Duodenal mucosa (tissue), 2 donors: ENCODE data around the gene DOCK3.

ENCODE experiments used
- H3K27ac ChIP-seq: one replicate; pipeline ENCODE4 v1.7.0; 2013; ENCODE audit warnings: low read depth, low read length
- H3K27me3 ChIP-seq, 2 donors: one replicate each; pipeline ENCODE4 v1.7.0; 2013; ENCODE audit warnings: low read length in 2 of 2, control low read depth in 1 of 2; ENCODE audit not compliant: insufficient read depth in 2 of 2, control insufficient read depth in 1 of 2
- H3K36me3 ChIP-seq, 2 donors: one replicate each; pipeline ENCODE4 v1.7.0; 2013; ENCODE audit warnings: low read length in 2 of 2, control low read depth in 1 of 2; ENCODE audit not compliant: insufficient read depth in 2 of 2, control insufficient read depth in 1 of 2
- H3K4me1 ChIP-seq, 2 donors: one replicate each; pipeline ENCODE4 v1.7.0; 2013; ENCODE audit warnings: low read length in 2 of 2, control low read depth in 1 of 2; ENCODE audit not compliant: insufficient read depth in 2 of 2, control insufficient read depth in 1 of 2
- H3K4me3 ChIP-seq, 2 donors: one replicate each; pipeline ENCODE4 v1.7.0; 2013; ENCODE audit warnings: low read length in 2 of 2, low read depth in 1 of 2
- H3K9ac ChIP-seq, 2 donors: one replicate each; pipeline ENCODE4 v1.7.0; 2013; ENCODE audit warnings: low read length in 2 of 2, low read depth in 1 of 2
- H3K9me3 ChIP-seq, 2 donors: one replicate each; pipeline ENCODE4 v1.7.0; 2013; ENCODE audit warnings: low read length in 2 of 2, control low read depth in 1 of 2; ENCODE audit not compliant: control insufficient read depth in 1 of 2

DOCK3 gene

DNA sequence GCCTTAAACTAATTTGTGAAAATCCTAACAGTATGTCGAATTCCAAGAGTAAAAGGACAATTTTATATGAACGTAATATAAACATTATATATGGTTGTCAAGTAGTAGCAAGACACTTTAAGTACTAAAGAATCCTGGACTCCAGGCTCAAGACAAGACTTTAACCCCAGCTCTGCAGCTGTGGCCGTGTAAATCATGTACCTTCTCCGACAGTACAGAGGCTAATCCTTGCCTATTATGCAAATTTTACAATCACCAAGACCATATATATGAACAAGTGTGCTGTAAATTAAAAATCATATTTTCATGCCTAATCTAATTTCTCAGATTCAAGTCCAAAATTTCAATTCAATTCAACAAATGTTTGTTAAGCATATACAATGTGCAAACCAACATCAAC lies 752.2 kb downstream of the DOCK3 start:
- H3K9me3 ChIP-seq, result no peaks in the 10 kb centered on the region
- no peak overlapping the region for H3K27ac ChIP-seq
- H3K27me3 ChIP-seq, result no peaks in the 10 kb centered on the region
- H3K4me3 ChIP-seq, result no peak overlapping the region
- H3K36me3 ChIP-seq, result peaks cover 13 to 42% of the 10 kb centered on the region in 2 donors
- no peaks in the 10 kb centered on the region for H3K4me1 ChIP-seq
- H3K9ac ChIP-seq, result no peak overlapping the region

DNA sequence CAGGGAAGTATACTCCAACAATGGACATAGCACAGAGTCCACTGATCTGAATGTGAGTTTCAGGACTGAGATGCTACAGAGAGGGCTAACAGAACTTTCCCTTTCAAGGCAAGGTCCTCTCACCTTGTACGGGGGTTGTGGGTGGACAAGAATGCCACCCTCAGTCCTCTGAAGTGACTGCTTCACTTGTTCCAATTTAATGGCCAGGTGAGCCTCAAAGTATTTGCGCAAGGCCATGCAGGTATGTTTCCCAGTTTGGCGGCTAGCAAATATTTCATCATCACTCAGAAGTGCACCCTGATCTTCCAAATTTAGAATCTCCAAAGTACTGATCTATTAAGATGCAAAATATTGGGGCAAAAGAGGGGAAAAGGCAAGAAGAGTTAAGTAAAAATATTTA lies 754.4 kb downstream of the DOCK3 start:
- H3K9me3 ChIP-seq, result no peaks in the 10 kb centered on the region
- no peak overlapping the region for H3K9ac ChIP-seq
- H3K27me3 ChIP-seq, result no peaks in the 10 kb centered on the region
- H3K4me1 ChIP-seq, result no peaks in the 10 kb centered on the region
- peaks cover 8 to 47% of the 10 kb centered on the region in 2 donors for H3K36me3 ChIP-seq
- H3K27ac ChIP-seq, result no peak overlapping the region
- H3K4me3 ChIP-seq, result no peak overlapping the region
